GM13977 (cell line): ENCODE data around the gene MEPCE.
A peak's percentile ranks its signal among the peaks of the same experiment; 100 is the strongest.

ENCODE experiments used
- DNase-seq: peaks from one replicate; pipeline ENCODE4 v3.0.0; 2012; ENCODE audit warnings: low spot score
- in situ Hi-C: fragments of 300-500 bp; cut with MboI; formaldehyde crosslinking; loops from one replicate; pipeline ENCODE4 v1.12.0; 2022; ENCODE audit warnings: low sequenced_read_pairs, low pct_unique_long_range_greater_than_20kb, mixed read lengths, inconsistent platforms; ENCODE audit not compliant: unreplicated experiment
- TF ChIP-seq, protein P1 (sequence below): IDR thresholded peaks from 2 replicates; pipeline ENCODE4 v1.5.1; 2012; ENCODE audit warnings: mild to moderate bottlenecking, control low read depth; ENCODE audit not compliant: insufficient read depth; ENCODE audit errors: extremely low read depth, missing control alignments

The MEPCE gene

DNA sequence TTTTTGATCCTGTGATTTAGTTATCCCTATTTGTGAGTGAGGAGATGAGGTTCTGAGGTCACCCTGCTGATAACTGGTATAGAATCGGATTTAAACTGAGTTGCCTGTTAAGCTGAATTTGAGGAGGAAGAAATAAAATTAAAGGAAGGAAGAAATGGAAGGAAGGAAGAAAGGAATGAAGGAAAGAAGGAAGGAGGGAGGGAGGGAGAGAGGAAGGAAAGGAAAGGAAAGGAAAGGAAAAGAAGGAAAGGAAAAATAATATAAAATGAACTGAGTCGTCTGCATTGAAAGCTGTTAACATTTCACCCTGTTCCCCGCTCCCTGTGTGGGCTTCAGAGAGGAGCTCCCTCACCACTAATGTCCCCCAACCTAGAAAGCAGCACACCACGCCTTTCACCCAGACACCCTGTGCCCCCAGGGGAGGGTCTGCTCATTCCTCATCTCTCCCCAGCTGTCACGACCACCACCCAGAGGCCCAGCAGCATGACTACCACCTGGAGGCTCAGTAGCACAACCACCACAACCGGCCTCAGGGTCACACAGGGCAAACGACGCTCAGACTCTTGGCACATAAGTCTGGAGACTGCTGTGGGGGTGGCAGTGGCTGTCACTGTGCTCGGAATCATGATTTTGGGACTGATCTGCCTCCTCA, 40.1 kb upstream of the MEPCE start:
- DNase-seq, result no peak
- in situ Hi-C loops, result no loop called here

GRCh38 chr7:100390286-100391009, 39.2 kb upstream of the MEPCE start:
- in situ Hi-C loops, result no loop called here
- TF ChIP-seq, protein P1, sequence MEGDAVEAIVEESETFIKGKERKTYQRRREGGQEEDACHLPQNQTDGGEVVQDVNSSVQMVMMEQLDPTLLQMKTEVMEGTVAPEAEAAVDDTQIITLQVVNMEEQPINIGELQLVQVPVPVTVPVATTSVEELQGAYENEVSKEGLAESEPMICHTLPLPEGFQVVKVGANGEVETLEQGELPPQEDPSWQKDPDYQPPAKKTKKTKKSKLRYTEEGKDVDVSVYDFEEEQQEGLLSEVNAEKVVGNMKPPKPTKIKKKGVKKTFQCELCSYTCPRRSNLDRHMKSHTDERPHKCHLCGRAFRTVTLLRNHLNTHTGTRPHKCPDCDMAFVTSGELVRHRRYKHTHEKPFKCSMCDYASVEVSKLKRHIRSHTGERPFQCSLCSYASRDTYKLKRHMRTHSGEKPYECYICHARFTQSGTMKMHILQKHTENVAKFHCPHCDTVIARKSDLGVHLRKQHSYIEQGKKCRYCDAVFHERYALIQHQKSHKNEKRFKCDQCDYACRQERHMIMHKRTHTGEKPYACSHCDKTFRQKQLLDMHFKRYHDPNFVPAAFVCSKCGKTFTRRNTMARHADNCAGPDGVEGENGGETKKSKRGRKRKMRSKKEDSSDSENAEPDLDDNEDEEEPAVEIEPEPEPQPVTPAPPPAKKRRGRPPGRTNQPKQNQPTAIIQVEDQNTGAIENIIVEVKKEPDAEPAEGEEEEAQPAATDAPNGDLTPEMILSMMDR, result no peak
- no peak for DNase-seq

More for the DNA sequence above, 40.1 kb upstream of the MEPCE start:
- TF ChIP-seq, protein P1, result no peak

DNA sequence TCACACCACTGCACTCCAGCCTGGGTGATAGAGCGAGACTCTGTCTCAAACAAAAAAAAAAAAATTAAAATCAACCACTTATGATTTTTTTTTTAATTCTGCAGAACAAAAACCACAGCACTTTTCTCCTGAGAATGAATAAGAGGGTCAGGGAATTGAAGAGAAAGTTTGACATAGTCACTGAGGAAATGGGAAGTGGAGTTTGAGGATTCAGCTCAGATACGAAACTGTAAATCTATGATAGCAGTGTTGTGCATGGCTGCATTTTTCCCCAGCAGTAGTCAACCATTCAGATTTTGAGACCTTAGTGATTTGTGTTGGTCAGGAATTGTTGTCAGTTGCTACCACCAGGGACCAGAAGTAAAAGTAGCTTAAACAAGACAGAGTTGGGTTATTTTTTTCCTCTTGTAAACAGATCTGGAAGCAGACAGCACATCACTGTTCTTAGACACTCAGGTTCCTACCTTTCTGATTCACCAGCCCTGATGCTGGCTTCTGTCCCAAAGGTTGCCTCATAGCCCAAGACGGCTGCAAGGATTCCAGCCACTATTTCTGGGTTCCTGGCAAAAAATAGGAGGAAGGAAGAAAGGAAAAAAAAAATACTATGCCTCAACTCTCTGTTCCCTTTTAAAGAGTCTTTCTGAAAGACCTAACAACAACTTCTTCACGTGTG, 36.3 kb upstream of the MEPCE start:
- TF ChIP-seq, protein P1, result no peak
- in situ Hi-C loops, result no loop called here
- no peak for DNase-seq

GRCh38 chr7:100394077-100394476, 35.6 kb upstream of the MEPCE start:
- no peak for DNase-seq
- TF ChIP-seq, protein P1, result no peak
- in situ Hi-C loops, result no loop called here

- TF ChIP-seq, protein P1, result no peak
- in situ Hi-C loops, result no loop called here
- peak; percentile 74 for DNase-seq
Observed at GRCh38 chr7:100396421-100396982, 33.1 kb upstream of the MEPCE start.

DNA sequence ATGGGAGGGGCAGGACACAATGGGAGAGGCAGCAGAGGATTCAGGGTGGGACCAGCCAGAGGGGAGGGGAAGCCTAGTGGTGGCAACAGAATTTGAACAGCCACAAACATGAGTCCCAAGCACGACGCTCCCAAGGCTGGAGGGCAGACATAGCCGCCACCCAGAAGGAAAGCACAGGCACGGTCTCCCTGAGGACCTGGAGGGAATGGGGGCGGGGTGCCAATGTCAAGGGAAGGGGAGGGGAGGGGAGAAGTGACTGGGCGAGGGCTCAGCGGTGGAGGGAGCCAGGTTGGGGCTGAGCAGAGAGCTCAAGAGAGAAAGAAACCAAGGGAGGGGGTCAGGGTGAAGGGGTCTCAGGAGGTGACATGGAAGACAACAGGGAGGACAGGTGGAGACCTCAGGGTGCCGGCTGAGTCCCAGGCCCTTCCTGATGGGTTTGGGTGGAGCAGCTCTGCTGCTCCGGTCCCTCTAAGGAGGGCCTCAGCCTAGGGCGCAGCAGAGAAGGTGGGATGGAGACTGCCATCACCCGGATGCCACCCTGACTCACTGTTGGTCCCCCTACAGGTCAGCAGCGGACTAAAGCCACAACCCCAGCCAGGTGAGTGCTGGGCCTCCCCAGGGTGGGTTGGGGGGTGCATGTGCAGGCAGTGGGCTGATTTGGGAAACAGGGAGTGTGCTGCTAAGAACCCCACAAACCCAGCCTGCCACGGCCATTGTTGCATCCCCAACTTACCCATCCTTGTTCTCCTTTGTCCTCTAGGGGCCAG, 32.1 kb upstream of the MEPCE start:
- TF ChIP-seq, protein P1, result no peak
- no peak for DNase-seq
- in situ Hi-C loops, result no loop called here
